KMS-11 (cell line): Measurements from ENCODE around the gene ASZ1.

Source experiments
- H2AFZ ChIP-seq: fragments of 200-600 bp; sonication (generic); 2 replicates; pipeline ENCODE4 v1.6.1; 2016; ENCODE audit warnings: antibody characterized with exemption, mixed run types, low read depth
- H3K27ac ChIP-seq: fragments of 200-600 bp; sonication (generic); 2 replicates; pipeline ENCODE4 v1.6.1; 2016; ENCODE audit warnings: mild to moderate bottlenecking, mixed run types
- H3K27me3 ChIP-seq: fragments of 200-600 bp; sonication (generic); 2 replicates; pipeline ENCODE4 v1.6.1; 2017; ENCODE audit warnings: mild to moderate bottlenecking, low read depth, mixed run types, moderate library complexity; ENCODE audit not compliant: insufficient read depth
- H3K36me3 ChIP-seq: fragments of 200-600 bp; sonication (generic); 2 replicates; pipeline ENCODE4 v1.6.1; 2017; ENCODE audit warnings: mild to moderate bottlenecking, mixed run types; ENCODE audit not compliant: insufficient read depth
- H3K4me1 ChIP-seq: fragments of 200-600 bp; sonication (generic); 2 replicates; pipeline ENCODE4 v1.6.1; 2016; ENCODE audit warnings: mild to moderate bottlenecking, low read depth, mixed run types; ENCODE audit not compliant: poor library complexity, severe bottlenecking
- H3K4me2 ChIP-seq: fragments of 200-600 bp; sonication (generic); 2 replicates; pipeline ENCODE4 v1.7.0; 2016; ENCODE audit warnings: mild to moderate bottlenecking, mixed run types
- H3K4me3 ChIP-seq: fragments of 200-600 bp; sonication (generic); IDR thresholded peaks from 2 replicates; pipeline ENCODE4 v1.6.1; 2017; ENCODE audit warnings: low read depth, low read length, mixed read lengths; ENCODE audit not compliant: insufficient read depth
- H3K79me2 ChIP-seq: fragments of 200-600 bp; sonication (generic); 2 replicates; pipeline ENCODE4 v1.6.1; 2016; ENCODE audit warnings: low read depth, mixed run types; ENCODE audit not compliant: insufficient read depth
- H3K9ac ChIP-seq: fragments of 200-600 bp; sonication (generic); 2 replicates; pipeline ENCODE4 v1.6.1; 2016; ENCODE audit warnings: mild to moderate bottlenecking, mixed run types
- H4K20me1 ChIP-seq: fragments of 200-600 bp; sonication (generic); 2 replicates; pipeline ENCODE4 v1.6.1; 2016; ENCODE audit warnings: mild to moderate bottlenecking, mixed run types; ENCODE audit not compliant: insufficient read depth
- CTCF ChIP-seq: fragments of 200-600 bp; sonication (generic); conservative IDR thresholded peaks from 2 replicates; pipeline ENCODE4 v1.6.1; 2017; ENCODE audit warnings: low read depth, mild to moderate bottlenecking, antibody characterized with exemption, low read length, moderate library complexity, mixed read lengths

Gene ASZ1

GRCh38 chr7:117319181-117319580, 108.1 kb downstream of the ASZ1 start:
- H3K27me3 ChIP-seq = no peaks in the 10 kb centered on the region
- H3K4me2 ChIP-seq = no peak overlapping the region
- H3K4me1 ChIP-seq = no peaks in the 10 kb centered on the region
- TF ChIP-seq CTCF = no peak
- H3K27ac ChIP-seq = no peak overlapping the region
- H4K20me1 ChIP-seq = no peaks in the 10 kb centered on the region
- H3K36me3 ChIP-seq = no peaks in the 10 kb centered on the region
- H3K4me3 ChIP-seq = no peak overlapping the region
- no peaks in the 10 kb centered on the region for H3K79me2 ChIP-seq
- no peak overlapping the region for H2AFZ ChIP-seq
- no peak overlapping the region for H3K9ac ChIP-seq

GRCh38 chr7:117313582-117313981, 113.7 kb downstream of the ASZ1 start:
- H4K20me1 ChIP-seq = no peaks in the 10 kb centered on the region
- TF ChIP-seq CTCF = no peak
- H3K4me2 ChIP-seq = no peak overlapping the region

More at GRCh38 chr7:117313582-117313981, 113.7 kb downstream of the ASZ1 start:
- H3K4me3 ChIP-seq = no peak overlapping the region
- H3K4me1 ChIP-seq = no peaks in the 10 kb centered on the region
- H3K27ac ChIP-seq = no peak overlapping the region
- no peak overlapping the region for H3K9ac ChIP-seq
- no peaks in the 10 kb centered on the region for H3K36me3 ChIP-seq
- H2AFZ ChIP-seq = no peak overlapping the region
- no peaks in the 10 kb centered on the region for H3K27me3 ChIP-seq
- no peaks in the 10 kb centered on the region for H3K79me2 ChIP-seq
